Urinary bladder (tissue), 4 donors: Measurements from ENCODE around the gene LHFPL6. TPM values are rescaled to one million over a fixed set of nuclear protein-coding genes. Genes with fewer than 3 reads are reported as not detected.

Source experiments
- DNase-seq: peaks from one replicate; pipeline ENCODE4 v3.0.0-alpha.2; 2015; ENCODE audit errors: extremely low spot score
- H3K27ac ChIP-seq: one replicate; pipeline ENCODE4 v1.5.1; 2013; ENCODE audit warnings: low read depth, mild to moderate bottlenecking, moderate library complexity
- H3K36me3 ChIP-seq: one replicate; pipeline ENCODE4 v1.6.1; 2013; ENCODE audit warnings: mild to moderate bottlenecking, moderate library complexity; ENCODE audit not compliant: insufficient read depth
- H3K4me1 ChIP-seq: one replicate; pipeline ENCODE4 v1.6.1; 2013; ENCODE audit warnings: mild to moderate bottlenecking, moderate library complexity; ENCODE audit not compliant: insufficient read depth
- H3K4me3 ChIP-seq: one replicate; pipeline ENCODE4 v1.5.1; 2013; ENCODE audit warnings: low read depth, low read length
- WGBS: extraction: QIAGEN DNeasy Blood & Tissue Kit; methylation state at CpG from one replicate; pipeline ENCODE4 v1.1.7; 2013; 5-methylcytosine and 5-hydroxymethylcytosine counted together
- polyA plus RNA-seq: library from polyadenylated mRNA; stranded (reverse); fragments of 200-250 nt; gene quantifications from one replicate; pipeline ENCODE4 v1.2.3, GENCODE V29; 2013
- total RNA-seq: library from RNA; depleted of rRNA; stranded (reverse); fragments of >200 nt; gene quantifications from one replicate; pipeline ENCODE4 v1.2.3, GENCODE V29; 2014
- donor health status: healthy with polysubstance abuse.
- donor health status: healthy.

Gene LHFPL6
- total and polyA plus RNA-seq, 2 donors: 84.3 to 89.9 TPM

DNA sequence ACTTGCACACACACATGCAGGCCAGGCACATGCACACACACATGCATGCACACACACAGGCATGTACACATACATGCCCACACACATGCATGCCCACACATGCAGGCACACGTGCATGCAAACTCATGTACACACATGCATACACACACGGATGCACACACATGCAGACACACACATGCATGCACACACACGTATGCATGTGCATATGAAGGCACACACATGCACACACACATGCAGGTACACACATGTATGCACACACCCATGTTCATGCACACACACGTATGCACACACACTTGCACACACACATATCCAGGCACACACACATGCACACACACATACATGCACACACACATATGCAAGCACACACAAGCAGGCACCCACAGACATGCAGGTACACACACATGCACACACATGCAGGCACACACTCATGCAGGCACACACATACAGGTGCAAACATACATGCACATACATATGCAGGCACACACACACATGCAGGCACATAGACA lies 278.1 kb downstream of the LHFPL6 start:
- WGBS: 97% methylated on average over 4 of the region's 4 CpGs
- H3K4me3 ChIP-seq: no peak overlapping the region
- no peak for DNase-seq
- H3K36me3 ChIP-seq: no peaks in the 10 kb centered on the region
- no peak overlapping the region for H3K27ac ChIP-seq
- no peaks in the 10 kb centered on the region for H3K4me1 ChIP-seq

DNA sequence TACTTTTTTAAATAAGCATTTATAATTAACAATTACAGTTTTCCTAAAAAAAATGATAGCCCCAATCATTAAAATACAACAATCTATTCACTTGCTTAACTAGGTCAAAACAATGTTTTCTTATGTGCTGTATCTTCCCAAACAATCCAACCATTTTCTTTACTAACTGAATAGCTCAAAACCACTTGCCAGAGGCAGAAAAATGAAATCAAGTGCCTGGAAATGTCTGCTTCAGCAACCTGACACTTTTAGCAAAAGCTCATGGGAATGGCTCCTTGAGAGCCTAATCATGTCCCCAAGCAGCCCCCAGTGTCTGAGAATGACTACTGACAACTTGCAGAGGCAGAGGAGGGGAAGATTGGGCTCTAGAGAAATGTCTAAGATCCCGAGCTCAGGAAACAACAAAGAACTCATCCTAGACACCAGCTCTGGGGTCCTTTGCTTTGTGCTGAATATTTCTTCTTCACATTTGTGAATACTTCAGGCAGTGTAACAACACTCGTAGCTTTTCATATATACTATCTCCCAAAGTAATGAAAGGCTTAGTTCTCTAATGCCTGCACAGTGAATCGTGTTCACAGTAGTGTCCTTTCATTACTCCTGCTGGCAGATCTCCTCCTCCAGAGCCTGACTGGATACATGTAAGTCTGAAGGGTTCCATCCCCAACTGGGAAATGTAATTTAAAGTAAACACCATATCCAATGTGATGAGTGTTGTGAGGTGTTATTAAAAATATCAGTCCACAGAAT lies 280.0 kb downstream of the LHFPL6 start:
- no peaks in the 10 kb centered on the region for H3K4me1 ChIP-seq
- 65% methylated on average over 3 of the region's 3 CpGs for WGBS
- H3K27ac ChIP-seq: no peak overlapping the region
- DNase-seq: no peak
- no peak overlapping the region for H3K4me3 ChIP-seq
- H3K36me3 ChIP-seq: no peaks in the 10 kb centered on the region

- no peak overlapping the region for H3K27ac ChIP-seq
- no peak for DNase-seq
- no peak overlapping the region for H3K4me3 ChIP-seq
- H3K36me3 ChIP-seq: no peaks in the 10 kb centered on the region
- 79% methylated on average over 1 of the region's 1 CpG for WGBS
- H3K4me1 ChIP-seq: no peaks in the 10 kb centered on the region
Measured at GRCh38 chr13:39321574-39321973, 281.4 kb downstream of the LHFPL6 start.

DNA sequence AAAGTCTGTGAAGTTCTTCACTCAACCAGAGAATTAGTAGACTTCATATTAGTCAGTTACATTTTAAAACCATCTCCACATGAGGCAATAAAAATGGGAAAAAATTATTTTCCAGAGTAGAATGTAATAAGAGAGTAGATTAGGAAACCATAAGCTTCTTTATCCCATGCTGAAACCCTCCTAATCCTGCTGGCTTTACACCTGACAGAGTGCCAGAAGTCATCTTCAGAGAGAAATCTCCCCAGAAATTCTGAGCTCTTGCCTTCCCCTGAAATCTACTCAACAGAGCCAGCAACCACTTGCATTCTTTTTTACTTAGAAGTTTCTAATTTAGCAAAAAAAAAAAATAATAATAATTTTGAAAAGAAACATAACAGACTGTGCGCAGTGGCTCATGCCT lies 284.8 kb downstream of the LHFPL6 start:
- WGBS: 80% methylated on average over 1 of the region's 1 CpG
- H3K36me3 ChIP-seq: no peaks in the 10 kb centered on the region
- no peak for DNase-seq
- no peaks in the 10 kb centered on the region for H3K4me1 ChIP-seq
- H3K27ac ChIP-seq: no peak overlapping the region
- no peak overlapping the region for H3K4me3 ChIP-seq

GRCh38 chr13:39317291-39317690 lies 285.7 kb downstream of the LHFPL6 start:
- 26% methylated on average over 3 of the region's 3 CpGs for WGBS
- no peak overlapping the region for H3K4me3 ChIP-seq
- H3K4me1 ChIP-seq: no peaks in the 10 kb centered on the region
- no peak overlapping the region for H3K27ac ChIP-seq
- DNase-seq: no peak
- no peaks in the 10 kb centered on the region for H3K36me3 ChIP-seq

GRCh38 chr13:39315796-39316195 lies 287.2 kb downstream of the LHFPL6 start:
- Histone ChIP-seq H3K27ac (no peak overlapping the region), H3K4me3 (no peak overlapping the region), H3K4me1 (no peaks in the 10 kb centered on the region), H3K36me3 (no peaks in the 10 kb centered on the region)
- WGBS: 66% methylated on average over 1 of the region's 1 CpG
- no peak for DNase-seq

DNA sequence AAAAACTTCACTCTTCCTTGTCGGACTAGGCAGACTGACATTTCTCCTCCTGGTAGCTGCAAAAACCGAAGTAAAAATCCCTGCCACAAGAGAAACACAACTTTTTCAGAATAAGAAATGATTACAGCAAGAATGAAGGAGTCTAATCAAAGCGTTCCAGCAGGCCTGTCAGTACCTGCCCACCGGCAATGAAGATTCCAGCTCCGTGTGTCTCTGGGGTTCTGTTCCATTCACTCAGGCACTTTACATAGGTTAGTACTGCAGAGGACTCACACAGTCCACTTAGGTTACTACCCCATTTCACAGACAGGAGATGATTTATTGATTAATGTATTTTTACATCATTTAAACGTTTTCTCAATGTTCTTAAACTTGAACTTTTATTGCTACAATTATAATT lies 289.3 kb downstream of the LHFPL6 start:
- WGBS: 85% methylated on average over 6 of the region's 6 CpGs
- no peak overlapping the region for H3K27ac ChIP-seq
- no peaks in the 10 kb centered on the region for H3K4me1 ChIP-seq
- no peaks in the 10 kb centered on the region for H3K36me3 ChIP-seq
- DNase-seq: no peak
- no peak overlapping the region for H3K4me3 ChIP-seq

DNA sequence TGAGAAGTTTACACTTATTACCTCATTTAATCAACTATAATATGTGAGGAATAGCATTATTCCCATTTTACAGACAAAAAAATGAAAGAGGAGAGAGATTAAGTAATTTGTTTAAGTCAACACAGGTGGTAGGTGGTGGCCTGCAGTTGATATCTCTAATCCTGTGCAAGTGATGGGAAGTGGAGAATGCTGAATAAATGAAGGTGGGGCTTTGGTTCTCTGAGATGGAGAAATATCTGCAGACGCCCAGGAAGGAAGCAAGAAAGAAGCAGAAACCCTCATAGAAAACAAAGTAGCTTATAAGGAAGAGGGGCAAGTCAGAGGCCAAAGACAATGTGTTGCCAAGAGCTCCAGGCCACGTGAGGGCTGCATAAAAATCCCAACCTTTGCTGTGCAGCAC lies 290.4 kb downstream of the LHFPL6 start:
- WGBS: 68% methylated on average over 2 of the region's 2 CpGs
- no peak overlapping the region for H3K4me3 ChIP-seq
- no peak for DNase-seq
- no peaks in the 10 kb centered on the region for H3K4me1 ChIP-seq
- no peak overlapping the region for H3K27ac ChIP-seq
- H3K36me3 ChIP-seq: no peaks in the 10 kb centered on the region

DNA sequence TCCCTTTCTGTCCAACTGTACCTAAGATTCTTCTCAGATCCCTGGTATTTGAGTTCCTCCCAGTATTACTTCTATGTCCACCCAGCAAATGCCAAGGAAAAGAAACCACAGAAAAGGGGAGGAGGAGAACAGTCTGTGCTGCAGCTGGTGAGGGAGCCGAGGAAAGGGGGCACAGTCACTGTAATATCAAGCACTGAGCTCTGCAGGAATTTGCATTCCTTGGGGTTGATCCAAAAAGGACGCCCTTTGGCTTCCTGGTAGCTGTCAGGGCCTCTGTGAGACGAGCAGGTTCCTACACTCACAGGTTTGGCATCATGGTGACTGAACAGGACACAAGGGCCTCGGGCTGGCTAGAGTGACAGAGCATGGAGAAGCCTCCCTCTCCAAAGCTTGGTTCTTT lies 291.4 kb downstream of the LHFPL6 start:
- Histone ChIP-seq H3K27ac (no peak overlapping the region), H3K36me3 (no peaks in the 10 kb centered on the region), H3K4me1 (no peaks in the 10 kb centered on the region), H3K4me3 (no peak overlapping the region)
- no peak for DNase-seq
- WGBS: 65% methylated on average over 4 of the region's 4 CpGs

DNA sequence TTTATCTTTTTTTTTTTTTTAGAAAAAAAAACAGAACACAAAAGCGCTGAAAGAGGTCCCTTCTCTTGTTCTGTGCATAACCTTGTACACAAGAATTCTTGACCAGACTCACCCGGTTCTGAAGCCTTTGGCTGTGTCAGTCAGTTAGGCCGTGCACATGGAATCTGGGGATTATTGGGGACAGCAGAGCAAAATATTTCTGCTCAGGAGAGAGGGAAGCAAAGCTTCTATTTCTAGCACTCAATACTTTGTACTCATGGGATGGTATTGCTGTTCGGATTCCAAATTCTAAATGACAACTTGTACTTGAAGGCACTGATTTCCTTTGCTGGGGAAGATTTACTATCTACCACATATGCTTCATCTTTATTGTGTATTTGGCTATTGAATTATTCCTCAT lies 292.0 kb downstream of the LHFPL6 start:
- no peak overlapping the region for H3K27ac ChIP-seq
- H3K4me1 ChIP-seq: no peaks in the 10 kb centered on the region
- 85% methylated on average over 4 of the region's 4 CpGs for WGBS
- no peak for DNase-seq
- H3K4me3 ChIP-seq: no peak overlapping the region
- H3K36me3 ChIP-seq: no peaks in the 10 kb centered on the region

DNA sequence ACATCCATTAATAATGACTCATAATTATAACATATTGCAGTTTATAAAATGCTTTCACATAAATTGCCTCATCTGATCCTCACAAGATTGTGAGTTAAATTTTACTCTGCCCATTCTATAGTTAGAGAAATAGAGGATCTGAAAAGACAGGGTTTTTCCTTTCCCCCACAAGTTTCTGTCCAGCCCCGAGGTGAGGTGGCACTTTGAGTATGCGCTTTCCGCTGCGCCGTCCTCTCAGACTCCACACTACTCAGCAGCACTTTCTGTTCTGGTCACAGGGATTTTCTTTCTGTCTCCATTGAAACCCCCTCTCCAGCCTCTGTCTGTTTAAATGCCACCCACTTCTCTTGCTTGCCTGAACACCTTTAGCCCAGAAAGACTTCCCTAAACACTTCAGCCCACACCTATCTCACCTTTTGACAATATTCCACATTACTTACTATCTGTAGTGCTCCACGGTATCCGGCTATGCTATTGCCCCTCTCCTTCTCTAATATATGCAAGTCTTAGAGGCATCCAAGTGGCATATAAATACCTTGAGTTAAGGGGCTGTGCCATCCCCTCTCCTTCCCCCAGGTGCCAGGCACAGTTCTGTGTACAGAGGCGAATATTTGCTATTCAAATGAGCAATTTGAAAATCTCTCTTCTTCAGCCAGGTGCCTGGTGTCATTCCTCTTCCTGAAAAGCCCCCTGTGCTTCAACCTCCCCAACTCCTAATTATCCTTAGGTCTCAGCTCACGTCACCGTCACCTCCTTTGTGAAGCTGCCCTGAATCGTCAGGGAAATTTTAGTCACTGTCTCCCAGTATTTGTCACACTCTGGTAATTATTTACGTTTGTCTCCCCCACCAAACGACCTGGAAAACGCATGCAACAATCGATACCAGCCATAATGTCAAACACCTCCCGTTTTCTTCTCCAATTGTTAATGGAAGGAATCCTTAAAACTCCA lies 296.1 kb downstream of the LHFPL6 start:
- 78% methylated on average over 16 of the region's 16 CpGs for WGBS
- no peak for DNase-seq
- Histone ChIP-seq H3K36me3 (no peaks in the 10 kb centered on the region), H3K4me1 (no peaks in the 10 kb centered on the region), H3K27ac (no peak overlapping the region), H3K4me3 (no peak overlapping the region)

DNA sequence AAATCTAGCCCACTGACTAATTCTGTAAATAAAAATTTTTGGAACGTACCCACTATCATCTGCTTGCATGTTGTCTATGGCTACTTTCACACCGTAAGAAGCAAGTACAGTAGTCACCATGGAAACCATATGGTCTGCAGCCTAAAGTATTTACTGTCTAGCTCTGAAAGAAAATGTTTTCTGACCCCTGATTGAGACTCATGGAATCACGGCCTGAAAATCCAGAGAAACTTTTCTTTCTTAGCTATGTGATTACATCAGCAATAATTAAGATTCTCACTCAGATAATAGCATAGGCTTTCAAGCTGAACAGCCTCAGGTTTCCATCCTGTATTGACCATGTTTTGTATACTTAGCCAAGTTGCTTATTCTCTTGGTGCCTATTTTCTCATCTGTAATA lies 300.2 kb downstream of the LHFPL6 start:
- Histone ChIP-seq H3K27ac (no peak overlapping the region), H3K36me3 (no peaks in the 10 kb centered on the region)
- WGBS: 72% methylated on average over 3 of the region's 3 CpGs

GRCh38 chr13:39298951-39299350 lies 304.0 kb downstream of the LHFPL6 start:
- DNase-seq: no peak
- H3K4me1 ChIP-seq: no peaks in the 10 kb centered on the region
- H3K4me3 ChIP-seq: no peak overlapping the region
- H3K36me3 ChIP-seq: no peaks in the 10 kb centered on the region
- no peak overlapping the region for H3K27ac ChIP-seq

More for the DNA sequence above, 300.2 kb downstream of the LHFPL6 start:
- no peaks in the 10 kb centered on the region for H3K4me1 ChIP-seq
- no peak overlapping the region for H3K4me3 ChIP-seq
- no peak for DNase-seq

DNA sequence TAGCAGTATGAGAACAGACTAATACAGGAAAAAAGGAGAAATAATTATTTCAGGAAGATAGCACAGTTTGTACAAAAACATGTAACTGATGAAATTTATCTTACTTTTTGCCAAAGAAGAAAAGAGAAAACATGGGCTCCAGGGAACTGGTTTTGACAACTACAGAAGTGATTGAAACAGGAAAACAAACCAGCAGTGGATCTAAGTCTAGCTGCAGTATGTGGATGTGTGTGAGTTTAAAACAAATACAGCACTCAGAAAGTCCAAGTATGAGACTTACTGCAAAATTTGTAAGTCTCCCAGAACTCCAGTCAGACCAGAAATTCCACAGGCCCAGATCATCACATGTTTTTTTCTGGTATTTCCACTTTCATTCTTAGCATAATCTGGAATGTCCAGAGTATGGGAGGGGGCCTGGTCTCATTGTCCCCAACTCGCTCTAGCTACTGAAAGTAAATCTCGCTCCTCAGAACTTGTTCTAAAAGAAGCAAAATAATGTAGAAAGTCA lies 305.3 kb downstream of the LHFPL6 start:
- H3K36me3 ChIP-seq: no peaks in the 10 kb centered on the region
- WGBS: 77% methylated on average over 2 of the region's 2 CpGs
- H3K4me1 ChIP-seq: no peaks in the 10 kb centered on the region
- H3K27ac ChIP-seq: no peak overlapping the region
- DNase-seq: no peak
- H3K4me3 ChIP-seq: no peak overlapping the region
